ENCODE data around the gene GALNT6. TPM values are rescaled to one million over a fixed set of nuclear protein-coding genes. Genes with fewer than 3 reads are reported as not detected.
A peak's percentile ranks its signal among the peaks of the same experiment; 100 is the strongest.

GALNT6 gene
- total RNA-seq, 2 donors from 2014 or later = 12.6 to 13.0 TPM

GRCh38 chr12:51370667-51371066 lies 20.5 kb downstream of the GALNT6 start:
- Mint-ChIP-seq H3K9me3 (no peaks in the 10 kb centered on the region), H3K4me3 (no peak overlapping the region), H3K4me1 (ENCODE audit: low read depth) (peaks cover 67% of the 10 kb centered on the region), H3K27me3 (ENCODE audit: low read depth) (no peaks in the 10 kb centered on the region), H3K36me3 (ENCODE audit: insufficient read depth in 2 of 2) (peaks cover 9% of the 10 kb centered on the region in 2 donors), H3K27ac (no peak overlapping the region)
- ATAC-seq (replicated peaks in 1 of 2) (no peak), DNase-seq (no peak)

- no peak for ATAC-seq (replicated peaks in 1 of 2)
- Mint-ChIP-seq H3K4me1 (ENCODE audit: low read depth) (peaks cover 61% of the 10 kb centered on the region), H3K27me3 (ENCODE audit: low read depth) (no peaks in the 10 kb centered on the region), H3K4me3 (peak overlapping the region; percentile 73 to 78), H3K9me3 (no peaks in the 10 kb centered on the region), H3K36me3 (ENCODE audit: insufficient read depth in 2 of 2) (peaks cover 2 to 4% of the 10 kb centered on the region in 2 donors), H3K27ac (peak overlapping the region; percentile 4)
- no peak for DNase-seq
Observed at GRCh38 chr12:51369581-51369980, 21.6 kb downstream of the GALNT6 start.

- DNase-seq (peak; percentile 88 to 91), ATAC-seq (replicated peaks in 1 of 2) (peak; percentile 96 to 97)
- peaks cover 3 to 4% of the 10 kb centered on the region in 2 donors for H3K36me3 Mint-ChIP-seq (ENCODE audit: insufficient read depth in 2 of 2)
- H3K4me3 Mint-ChIP-seq = peak overlapping the region; percentile 73 to 78
- no peaks in the 10 kb centered on the region for H3K9me3 Mint-ChIP-seq
- H3K27me3 Mint-ChIP-seq (ENCODE audit: low read depth) = no peaks in the 10 kb centered on the region
- H3K4me1 Mint-ChIP-seq (ENCODE audit: low read depth) = peaks cover 61% of the 10 kb centered on the region
- peak overlapping the region; percentile 4 for H3K27ac Mint-ChIP-seq
Observed at GRCh38 chr12:51368640-51369517, 22.3 kb downstream of the GALNT6 start.

- H3K36me3 Mint-ChIP-seq (ENCODE audit: insufficient read depth in 2 of 2) = peaks cover 0 to 4% of the 10 kb centered on the region in 2 donors
- H3K9me3 Mint-ChIP-seq = no peaks in the 10 kb centered on the region
Observed at GRCh38 chr12:51365276-51365675, 25.9 kb downstream of the GALNT6 start.

GRCh38 chr12:51364001-51364400 lies 27.2 kb downstream of the GALNT6 start:
- H3K4me1 Mint-ChIP-seq (ENCODE audit: low read depth) = peaks cover 22% of the 10 kb centered on the region
- H3K36me3 Mint-ChIP-seq (ENCODE audit: insufficient read depth in 2 of 2) = peaks cover 0 to 4% of the 10 kb centered on the region in 2 donors
- no peak overlapping the region for H3K27ac Mint-ChIP-seq

More at GRCh38 chr12:51365276-51365675, 25.9 kb downstream of the GALNT6 start:
- H3K27ac Mint-ChIP-seq = no peak overlapping the region
- no peak for DNase-seq
- H3K4me3 Mint-ChIP-seq = no peak overlapping the region
- peaks cover 35% of the 10 kb centered on the region for H3K4me1 Mint-ChIP-seq (ENCODE audit: low read depth)
- no peaks in the 10 kb centered on the region for H3K27me3 Mint-ChIP-seq (ENCODE audit: low read depth)
- ATAC-seq (replicated peaks in 1 of 2) = no peak

GRCh38 chr12:51362747-51363342 lies 28.4 kb downstream of the GALNT6 start:
- DNase-seq (no peak), ATAC-seq (replicated peaks in 1 of 2) (no peak)
- Mint-ChIP-seq H3K36me3 (ENCODE audit: insufficient read depth in 2 of 2) (peaks cover 1 to 4% of the 10 kb centered on the region in 2 donors), H3K9me3 (no peaks in the 10 kb centered on the region), H3K27me3 (ENCODE audit: low read depth) (no peaks in the 10 kb centered on the region), H3K4me1 (ENCODE audit: low read depth) (peaks cover 11% of the 10 kb centered on the region), H3K27ac (no peak overlapping the region), H3K4me3 (no peak overlapping the region)

More at GRCh38 chr12:51364001-51364400, 27.2 kb downstream of the GALNT6 start:
- no peaks in the 10 kb centered on the region for H3K27me3 Mint-ChIP-seq (ENCODE audit: low read depth)
- no peaks in the 10 kb centered on the region for H3K9me3 Mint-ChIP-seq
- ATAC-seq (replicated peaks in 1 of 2) = no peak
- no peak for DNase-seq
- H3K4me3 Mint-ChIP-seq = no peak overlapping the region

- H3K27ac Mint-ChIP-seq = no peak overlapping the region
- no peak overlapping the region for H3K4me3 Mint-ChIP-seq
Observed at GRCh38 chr12:51362307-51362706, 28.9 kb downstream of the GALNT6 start.

GRCh38 chr12:51361161-51362016 lies 29.8 kb downstream of the GALNT6 start:
- peaks cover 4% of the 10 kb centered on the region for H3K4me1 Mint-ChIP-seq (ENCODE audit: low read depth)
- H3K36me3 Mint-ChIP-seq (ENCODE audit: insufficient read depth in 2 of 2) = peaks cover 3 to 4% of the 10 kb centered on the region in 2 donors
- no peak for DNase-seq
- no peaks in the 10 kb centered on the region for H3K27me3 Mint-ChIP-seq (ENCODE audit: low read depth)
- no peak overlapping the region for H3K27ac Mint-ChIP-seq
- no peak for ATAC-seq (replicated peaks in 1 of 2)
- H3K4me3 Mint-ChIP-seq = no peak overlapping the region
- H3K9me3 Mint-ChIP-seq = peaks cover 0 to 1% of the 10 kb centered on the region in 2 donors

More at GRCh38 chr12:51362307-51362706, 28.9 kb downstream of the GALNT6 start:
- no peaks in the 10 kb centered on the region for H3K27me3 Mint-ChIP-seq (ENCODE audit: low read depth)
- no peaks in the 10 kb centered on the region for H3K9me3 Mint-ChIP-seq
- peaks cover 2 to 4% of the 10 kb centered on the region in 2 donors for H3K36me3 Mint-ChIP-seq (ENCODE audit: insufficient read depth in 2 of 2)
- ATAC-seq (replicated peaks in 1 of 2) = no peak
- peaks cover 6% of the 10 kb centered on the region for H3K4me1 Mint-ChIP-seq (ENCODE audit: low read depth)
- DNase-seq = no peak

- H3K4me1 Mint-ChIP-seq (ENCODE audit: low read depth) = no peaks in the 10 kb centered on the region
- no peak overlapping the region for H3K4me3 Mint-ChIP-seq
- peaks cover 3 to 4% of the 10 kb centered on the region in 2 donors for H3K36me3 Mint-ChIP-seq (ENCODE audit: insufficient read depth in 2 of 2)
- no peak overlapping the region for H3K27ac Mint-ChIP-seq
- no peaks in the 10 kb centered on the region for H3K27me3 Mint-ChIP-seq (ENCODE audit: low read depth)
- DNase-seq (no peak), ATAC-seq (replicated peaks in 1 of 2) (no peak)
- peaks cover 0 to 1% of the 10 kb centered on the region in 2 donors for H3K9me3 Mint-ChIP-seq
Observed at GRCh38 chr12:51360315-51360714, 30.9 kb downstream of the GALNT6 start.

- no peak for DNase-seq
- H3K4me3 Mint-ChIP-seq = no peak overlapping the region
- peaks cover 3 to 4% of the 10 kb centered on the region in 2 donors for H3K36me3 Mint-ChIP-seq (ENCODE audit: insufficient read depth in 2 of 2)
- no peak for ATAC-seq (replicated peaks in 1 of 2)
- peaks cover 0 to 1% of the 10 kb centered on the region in 2 donors for H3K9me3 Mint-ChIP-seq
- no peaks in the 10 kb centered on the region for H3K27me3 Mint-ChIP-seq (ENCODE audit: low read depth)
- no peaks in the 10 kb centered on the region for H3K4me1 Mint-ChIP-seq (ENCODE audit: low read depth)
- no peak overlapping the region for H3K27ac Mint-ChIP-seq
Observed at GRCh38 chr12:51359851-51360250, 31.4 kb downstream of the GALNT6 start.

GRCh38 chr12:51358496-51358895 lies 32.7 kb downstream of the GALNT6 start:
- DNase-seq = no peak
- H3K9me3 Mint-ChIP-seq = peaks cover 0 to 1% of the 10 kb centered on the region in 2 donors
- H3K27ac Mint-ChIP-seq = no peak overlapping the region
- ATAC-seq (replicated peaks in 1 of 2) = no peak
- no peaks in the 10 kb centered on the region for H3K27me3 Mint-ChIP-seq (ENCODE audit: low read depth)
- peaks cover 3% of the 10 kb centered on the region in 2 donors for H3K36me3 Mint-ChIP-seq (ENCODE audit: insufficient read depth in 2 of 2)
- H3K4me1 Mint-ChIP-seq (ENCODE audit: low read depth) = no peaks in the 10 kb centered on the region
- H3K4me3 Mint-ChIP-seq = peak overlapping the region in 1 of 2 donors; percentile 54

GRCh38 chr12:51357374-51358047 lies 33.7 kb downstream of the GALNT6 start:
- no peaks in the 10 kb centered on the region for H3K27me3 Mint-ChIP-seq (ENCODE audit: low read depth)
- no peaks in the 10 kb centered on the region for H3K4me1 Mint-ChIP-seq (ENCODE audit: low read depth)
- peaks cover 3% of the 10 kb centered on the region in 2 donors for H3K36me3 Mint-ChIP-seq (ENCODE audit: insufficient read depth in 2 of 2)
- peak; percentile 16 to 19 for DNase-seq
- H3K27ac Mint-ChIP-seq = no peak overlapping the region
- peak; percentile 46 to 61 for ATAC-seq (replicated peaks in 1 of 2)
- peaks cover 0 to 1% of the 10 kb centered on the region in 2 donors for H3K9me3 Mint-ChIP-seq
- H3K4me3 Mint-ChIP-seq = peak overlapping the region in 1 of 2 donors; percentile 24

Data from activated T-cell treated with anti-CD3 and anti-CD28 coated beads, Interleukin-2, amount 50 U/mL, for 72 hours (primary cell).